GM19023 (cell line): Measurements from ENCODE around the gene THEMIS.

Experiments
- ATAC-seq: cut with Tn5 transposase; IDR thresholded peaks from one replicate; pipeline ENCODE4 v1.9.1; 2021; ENCODE audit warnings: mild to moderate bottlenecking, moderate library complexity; ENCODE audit not compliant: unreplicated experiment

THEMIS gene

GRCh38 chr6:127860723-127861122, 40.1 kb downstream of the THEMIS start:
- ATAC-seq: no peak

- no peak for ATAC-seq
Observed at GRCh38 chr6:127859956-127860355, 40.9 kb downstream of the THEMIS start.

GRCh38 chr6:127858727-127859391, 42.0 kb downstream of the THEMIS start:
- no peak for ATAC-seq

GRCh38 chr6:127857051-127857637, 43.7 kb downstream of the THEMIS start:
- no peak for ATAC-seq

- no peak for ATAC-seq
Observed at GRCh38 chr6:127855542-127856159, 45.2 kb downstream of the THEMIS start.

- no peak for ATAC-seq
Observed at GRCh38 chr6:127854009-127854408, 46.8 kb downstream of the THEMIS start.

GRCh38 chr6:127851197-127851596, 49.7 kb downstream of the THEMIS start:
- no peak for ATAC-seq

- ATAC-seq: no peak
Observed at GRCh38 chr6:127845242-127845641, 55.6 kb downstream of the THEMIS start.

- no peak for ATAC-seq
Observed at GRCh38 chr6:127844529-127844928, 56.3 kb downstream of the THEMIS start.

GRCh38 chr6:127843582-127843981, 57.3 kb downstream of the THEMIS start:
- no peak for ATAC-seq

- no peak for ATAC-seq
Observed at GRCh38 chr6:127842562-127842961, 58.3 kb downstream of the THEMIS start.

- ATAC-seq: no peak
Observed at GRCh38 chr6:127841811-127842210, 59.0 kb downstream of the THEMIS start.

GRCh38 chr6:127834136-127834535, 66.7 kb downstream of the THEMIS start:
- no peak for ATAC-seq

GRCh38 chr6:127833336-127833735, 67.5 kb downstream of the THEMIS start:
- ATAC-seq: no peak

GRCh38 chr6:127832381-127832780, 68.5 kb downstream of the THEMIS start:
- ATAC-seq: no peak

GRCh38 chr6:127824061-127824460, 76.8 kb downstream of the THEMIS start:
- ATAC-seq: no peak

- ATAC-seq: no peak
Observed at GRCh38 chr6:127821431-127821830, 79.4 kb downstream of the THEMIS start.

- ATAC-seq: no peak
Observed at GRCh38 chr6:127818149-127818548, 82.7 kb downstream of the THEMIS start.

GRCh38 chr6:127816643-127817042, 84.2 kb downstream of the THEMIS start:
- ATAC-seq: no peak

- no peak for ATAC-seq
Observed at GRCh38 chr6:127813699-127814027, 87.2 kb downstream of the THEMIS start.

- ATAC-seq: no peak
Observed at GRCh38 chr6:127812985-127813698, 87.7 kb downstream of the THEMIS start.
